Measurements from ENCODE around the gene HMCN1.

The HMCN1 gene

DNA sequence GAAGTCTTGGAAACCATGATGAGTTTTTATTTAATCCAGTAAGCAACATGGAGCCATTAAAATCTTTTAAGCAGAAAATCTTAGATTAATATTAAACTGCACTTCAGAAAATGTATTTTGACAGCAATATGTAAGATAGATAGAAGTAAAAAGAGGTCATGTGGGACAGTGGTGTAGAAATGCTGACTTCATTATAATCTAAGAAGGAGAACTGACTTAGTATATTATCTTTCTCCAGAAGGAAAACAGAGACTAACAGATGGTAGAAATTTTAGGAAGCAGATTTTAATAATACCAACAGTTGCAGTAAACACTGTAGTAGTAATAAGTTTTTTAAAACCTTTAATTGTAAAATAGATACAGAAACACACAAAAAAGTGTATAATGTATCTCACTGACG lies 367.9 kb downstream of the HMCN1 start:
- TF ChIP-seq, protein P1, sequence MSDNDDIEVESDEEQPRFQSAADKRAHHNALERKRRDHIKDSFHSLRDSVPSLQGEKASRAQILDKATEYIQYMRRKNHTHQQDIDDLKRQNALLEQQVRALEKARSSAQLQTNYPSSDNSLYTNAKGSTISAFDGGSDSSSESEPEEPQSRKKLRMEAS (IDR thresholded peaks at IDR 0.05; ENCODE audit: low read depth, low read length) = no peak
- TF ChIP-seq, protein P2, sequence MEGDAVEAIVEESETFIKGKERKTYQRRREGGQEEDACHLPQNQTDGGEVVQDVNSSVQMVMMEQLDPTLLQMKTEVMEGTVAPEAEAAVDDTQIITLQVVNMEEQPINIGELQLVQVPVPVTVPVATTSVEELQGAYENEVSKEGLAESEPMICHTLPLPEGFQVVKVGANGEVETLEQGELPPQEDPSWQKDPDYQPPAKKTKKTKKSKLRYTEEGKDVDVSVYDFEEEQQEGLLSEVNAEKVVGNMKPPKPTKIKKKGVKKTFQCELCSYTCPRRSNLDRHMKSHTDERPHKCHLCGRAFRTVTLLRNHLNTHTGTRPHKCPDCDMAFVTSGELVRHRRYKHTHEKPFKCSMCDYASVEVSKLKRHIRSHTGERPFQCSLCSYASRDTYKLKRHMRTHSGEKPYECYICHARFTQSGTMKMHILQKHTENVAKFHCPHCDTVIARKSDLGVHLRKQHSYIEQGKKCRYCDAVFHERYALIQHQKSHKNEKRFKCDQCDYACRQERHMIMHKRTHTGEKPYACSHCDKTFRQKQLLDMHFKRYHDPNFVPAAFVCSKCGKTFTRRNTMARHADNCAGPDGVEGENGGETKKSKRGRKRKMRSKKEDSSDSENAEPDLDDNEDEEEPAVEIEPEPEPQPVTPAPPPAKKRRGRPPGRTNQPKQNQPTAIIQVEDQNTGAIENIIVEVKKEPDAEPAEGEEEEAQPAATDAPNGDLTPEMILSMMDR (IDR thresholded peaks at IDR 0.05; ENCODE audit: low read depth, low read length) = no peak
- TF ChIP-seq POLR2A (IDR thresholded peaks at IDR 0.05; ENCODE audit: extremely low read depth, insufficient read length) = no peak
- no peak for TF ChIP-seq MYC (IDR thresholded peaks at IDR 0.05; ENCODE audit: low read depth, low read length)
- H3K4me3 ChIP-seq (ENCODE audit: low read depth, low read length) = no peak overlapping the region
- no peak for DNase-seq (ENCODE audit: low read depth)

DNA sequence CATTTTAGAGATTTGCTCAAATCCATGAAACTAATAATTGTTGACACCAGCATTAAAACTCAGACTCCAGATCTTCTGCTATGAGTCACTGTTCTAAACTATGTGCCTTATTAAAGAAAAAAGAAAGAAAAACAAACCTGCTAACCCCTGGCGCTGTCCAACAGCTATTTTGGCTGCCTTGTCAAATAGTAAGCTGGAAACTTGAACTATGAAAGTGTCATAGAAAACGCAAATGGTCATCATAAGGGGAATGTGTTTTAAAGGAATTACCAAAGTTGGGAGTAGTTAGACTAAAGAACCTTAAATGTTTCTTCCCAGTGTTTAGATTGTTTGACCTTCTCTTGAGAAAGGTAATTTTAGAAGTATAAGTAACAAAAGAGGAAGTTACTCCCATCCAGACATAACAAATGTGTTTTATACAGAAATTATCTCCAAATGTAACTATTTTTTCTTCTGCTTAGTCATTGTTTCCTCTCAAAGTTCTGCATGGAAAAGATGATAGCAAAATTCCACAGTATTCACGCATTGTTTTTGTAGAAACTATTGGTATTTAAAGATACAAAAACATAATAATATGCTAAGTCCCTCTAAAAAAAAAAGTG lies 368.5 kb downstream of the HMCN1 start:
- peak; percentile 1 for DNase-seq (ENCODE audit: low read depth)
- no peak overlapping the region for H3K4me3 ChIP-seq (ENCODE audit: low read depth, low read length)
- TF ChIP-seq, protein P1 (IDR thresholded peaks at IDR 0.05; ENCODE audit: low read depth, low read length) = no peak
- TF ChIP-seq, protein P2 (IDR thresholded peaks at IDR 0.05; ENCODE audit: low read depth, low read length) = no peak
- no peak for TF ChIP-seq MYC (IDR thresholded peaks at IDR 0.05; ENCODE audit: low read depth, low read length)
- no peak for TF ChIP-seq POLR2A (IDR thresholded peaks at IDR 0.05; ENCODE audit: extremely low read depth, insufficient read length)

DNA sequence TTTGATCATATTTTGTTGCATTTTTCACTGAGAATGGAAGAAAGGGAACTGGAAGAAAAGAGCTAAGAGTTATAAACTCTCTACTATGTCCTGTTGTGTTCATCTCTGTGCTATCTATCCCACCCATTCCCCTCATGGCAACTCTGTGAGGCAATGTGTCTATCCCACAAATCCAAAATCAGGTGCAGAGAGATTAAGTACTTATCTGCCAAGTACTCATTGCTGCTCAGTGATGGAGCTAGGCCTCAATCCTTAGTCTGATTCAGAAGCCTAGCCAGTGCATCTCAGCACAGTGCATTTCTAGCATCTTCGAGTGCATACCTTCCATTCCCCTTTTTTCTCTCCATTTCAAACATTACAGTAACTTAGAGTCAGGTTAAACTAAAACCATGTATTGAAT lies 370.3 kb downstream of the HMCN1 start:
- DNase-seq (ENCODE audit: low read depth) = no peak
- TF ChIP-seq, protein P2 (IDR thresholded peaks at IDR 0.05; ENCODE audit: low read depth, low read length) = no peak
- TF ChIP-seq POLR2A (IDR thresholded peaks at IDR 0.05; ENCODE audit: extremely low read depth, insufficient read length) (no peak), MYC (IDR thresholded peaks at IDR 0.05; ENCODE audit: low read depth, low read length) (no peak)
- TF ChIP-seq, protein P1 (IDR thresholded peaks at IDR 0.05; ENCODE audit: low read depth, low read length) = no peak
- H3K4me3 ChIP-seq (ENCODE audit: low read depth, low read length) = no peak overlapping the region

DNA sequence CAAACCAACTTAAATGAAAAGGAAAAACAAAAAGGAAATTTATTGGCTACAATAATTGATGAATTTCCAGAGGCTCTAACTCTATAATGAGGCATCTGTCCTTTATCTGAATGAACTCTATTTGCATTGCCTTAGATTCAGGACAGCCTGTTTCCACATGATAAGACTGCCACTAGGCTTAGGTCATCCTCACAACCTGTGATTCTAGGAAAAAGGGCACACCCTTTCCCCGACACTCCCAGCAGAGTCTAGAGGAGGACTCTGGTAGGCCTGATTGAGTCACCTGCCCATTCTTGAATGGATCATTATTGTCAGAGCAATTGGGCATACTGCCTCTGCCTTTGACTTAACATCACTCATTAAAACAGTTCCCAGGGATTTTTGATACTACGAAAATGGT lies 378.1 kb downstream of the HMCN1 start:
- TF ChIP-seq, protein P1 (IDR thresholded peaks at IDR 0.05; ENCODE audit: low read depth, low read length) = no peak
- TF ChIP-seq MYC (IDR thresholded peaks at IDR 0.05; ENCODE audit: low read depth, low read length) = no peak
- TF ChIP-seq, protein P2 (IDR thresholded peaks at IDR 0.05; ENCODE audit: low read depth, low read length) = no peak
- TF ChIP-seq POLR2A (IDR thresholded peaks at IDR 0.05; ENCODE audit: extremely low read depth, insufficient read length) = no peak
- no peak for DNase-seq (ENCODE audit: low read depth)
- no peak overlapping the region for H3K4me3 ChIP-seq (ENCODE audit: low read depth, low read length)

DNA sequence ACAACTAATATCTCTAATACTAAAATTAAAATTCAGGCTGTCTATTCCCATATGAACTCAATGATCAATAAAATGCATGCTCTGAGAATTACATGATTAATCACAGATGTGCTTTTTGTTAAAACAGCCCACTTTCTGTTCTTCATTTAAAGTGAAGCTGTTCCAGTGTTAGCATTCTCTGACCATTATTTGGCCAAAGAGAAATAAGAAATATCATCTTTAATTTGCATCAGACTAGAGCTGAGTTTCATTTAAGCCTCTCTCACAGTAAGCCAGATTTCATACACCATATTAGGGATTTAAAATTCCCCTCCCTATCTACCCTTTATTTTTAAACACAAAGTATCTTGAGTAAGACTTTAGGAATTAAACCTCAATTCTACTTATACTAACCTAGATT lies 379.3 kb downstream of the HMCN1 start:
- H3K4me3 ChIP-seq (ENCODE audit: low read depth, low read length) = no peak overlapping the region
- TF ChIP-seq, protein P2 (IDR thresholded peaks at IDR 0.05; ENCODE audit: low read depth, low read length) = no peak
- TF ChIP-seq, protein P1 (IDR thresholded peaks at IDR 0.05; ENCODE audit: low read depth, low read length) = no peak
- TF ChIP-seq MYC (IDR thresholded peaks at IDR 0.05; ENCODE audit: low read depth, low read length) = no peak
- TF ChIP-seq POLR2A (IDR thresholded peaks at IDR 0.05; ENCODE audit: extremely low read depth, insufficient read length) = no peak
- DNase-seq (ENCODE audit: low read depth) = no peak
